T1000 (cell line): ENCODE data around the gene FIGN.

Experiments
- DNase-seq: peaks from one replicate; lab custom pipeline; 2025; ENCODE audit warnings: mixed read lengths; lab: John Stamatoyannopoulos, UW

Gene FIGN

DNA sequence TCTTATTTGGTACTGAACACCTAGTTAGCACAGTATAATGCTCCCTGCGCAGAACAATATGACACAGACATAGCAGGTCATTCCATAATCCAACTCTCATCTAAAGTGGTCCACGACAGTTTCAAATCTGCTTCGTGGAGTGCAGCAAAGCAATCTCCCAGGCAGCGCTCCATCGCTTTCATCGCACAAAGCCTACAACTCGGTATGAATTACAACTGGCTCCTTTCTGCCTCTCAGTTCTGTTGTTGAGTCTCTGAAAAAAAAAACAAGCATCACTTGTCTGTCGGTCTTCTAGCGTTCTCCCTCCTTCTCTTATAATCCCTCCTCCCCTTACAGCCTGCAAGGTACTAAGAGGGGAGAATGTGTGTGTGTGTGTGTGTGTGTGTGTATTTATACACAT lies 123.5 kb downstream of the FIGN start:
- DNase-seq = no peak

DNA sequence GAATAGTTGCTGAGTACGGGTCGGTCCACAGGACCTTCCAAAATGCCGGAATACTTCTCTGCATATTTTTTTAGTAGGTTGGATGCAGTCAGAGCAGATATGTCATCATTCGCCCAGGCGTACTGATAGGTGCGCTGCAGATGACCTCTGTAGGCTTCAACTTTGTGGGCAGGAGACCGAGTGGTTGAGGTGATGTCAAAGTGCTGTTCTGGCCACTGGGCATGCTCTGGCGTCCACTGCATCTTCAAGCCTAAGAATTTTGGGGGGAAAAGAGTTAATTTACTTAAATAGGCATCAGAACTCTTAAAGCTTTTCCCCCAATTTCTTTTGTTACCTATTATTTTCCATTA lies 124.3 kb downstream of the FIGN start:
- no peak for DNase-seq

DNA sequence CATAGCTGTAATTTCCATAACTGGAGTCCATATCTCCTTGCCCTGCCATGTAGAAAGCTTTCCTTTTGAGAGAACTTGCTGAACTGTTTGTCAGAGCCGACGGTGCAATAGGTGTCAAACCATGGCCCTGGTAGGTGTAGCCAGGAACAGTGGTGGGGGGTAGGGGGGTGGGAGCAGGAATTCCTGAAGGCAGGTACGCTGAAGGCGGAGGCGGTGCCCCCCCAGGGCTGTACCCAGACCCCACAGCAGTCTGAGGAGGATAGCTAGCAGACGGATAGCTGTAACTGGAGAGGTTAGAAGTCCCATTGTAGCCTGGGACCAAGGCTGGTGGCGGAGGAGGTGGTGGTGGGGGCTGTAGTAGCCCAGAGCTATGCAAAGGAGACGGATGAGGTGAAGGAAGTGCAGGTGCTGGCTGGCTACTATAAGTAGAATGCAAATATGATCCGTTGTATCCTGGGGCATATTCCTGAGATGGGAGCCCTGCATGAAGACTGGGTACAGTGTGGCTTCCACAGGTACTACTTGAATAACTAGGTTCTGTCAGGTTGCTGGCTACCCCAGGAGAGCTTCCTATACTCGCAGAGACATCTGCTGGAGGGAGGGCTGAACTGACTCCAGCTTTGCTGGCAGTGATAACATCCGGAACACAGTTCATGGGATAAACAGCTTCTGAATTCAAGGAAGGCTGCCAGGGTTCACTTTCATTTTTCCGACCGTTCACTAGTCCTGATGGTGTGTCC lies 124.8 kb downstream of the FIGN start:
- DNase-seq = no peak

DNA sequence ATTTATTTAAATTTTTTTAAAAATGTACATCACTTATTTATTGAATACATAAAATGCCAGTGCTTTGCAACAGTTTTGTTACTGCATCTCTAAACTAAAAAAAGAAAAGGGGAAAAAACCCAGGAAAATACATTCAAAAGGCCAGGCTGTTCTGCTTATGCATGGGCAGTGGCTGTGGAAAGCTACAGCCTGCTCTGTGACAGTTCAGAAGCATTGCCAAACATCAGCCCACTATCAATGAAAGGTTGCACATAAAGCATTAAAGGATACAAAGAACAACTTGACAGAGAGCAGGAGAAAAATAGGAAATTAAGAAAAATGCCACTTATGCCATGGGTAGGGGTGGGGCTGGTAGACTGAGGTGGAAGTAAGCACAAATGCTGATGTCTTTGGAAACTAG lies 128.2 kb downstream of the FIGN start:
- DNase-seq = no peak

DNA sequence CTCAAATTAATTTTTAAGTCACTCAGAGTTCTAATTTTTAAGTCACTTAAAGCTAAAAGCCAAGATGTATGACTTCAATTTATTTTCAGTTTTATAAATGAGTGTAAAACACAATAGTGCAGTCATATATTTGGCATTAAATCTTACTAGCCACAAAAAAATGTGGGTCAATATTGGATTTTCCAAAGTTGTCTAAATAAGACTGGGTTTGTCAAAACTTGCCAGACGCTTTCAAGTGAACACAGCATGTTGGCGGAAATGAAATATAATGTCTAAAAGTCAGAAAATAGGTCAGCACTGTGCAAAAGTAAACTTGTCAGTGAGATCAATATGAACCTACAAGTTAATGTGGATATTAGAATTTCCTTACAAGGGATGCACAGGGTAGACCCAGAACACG lies 128.9 kb downstream of the FIGN start:
- no peak for DNase-seq

DNA sequence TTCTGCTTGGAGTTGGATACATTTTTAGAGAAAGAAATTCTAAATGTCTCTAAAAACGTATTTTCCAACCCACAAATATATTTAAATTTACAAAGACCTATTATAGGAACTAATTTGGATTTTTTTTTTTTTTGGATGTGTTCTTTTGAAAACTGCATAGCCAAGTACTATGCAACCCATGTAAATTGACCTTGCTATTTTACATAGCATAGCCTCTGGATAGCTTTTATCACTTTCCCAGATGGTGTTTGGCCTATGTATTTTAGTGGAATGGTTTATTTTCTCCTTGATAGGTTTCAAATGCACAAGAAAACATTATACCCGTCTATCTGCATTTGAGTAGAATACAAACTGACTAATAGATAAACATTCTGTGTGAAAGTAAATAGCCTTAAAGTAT lies 130.0 kb downstream of the FIGN start:
- no peak for DNase-seq

DNA sequence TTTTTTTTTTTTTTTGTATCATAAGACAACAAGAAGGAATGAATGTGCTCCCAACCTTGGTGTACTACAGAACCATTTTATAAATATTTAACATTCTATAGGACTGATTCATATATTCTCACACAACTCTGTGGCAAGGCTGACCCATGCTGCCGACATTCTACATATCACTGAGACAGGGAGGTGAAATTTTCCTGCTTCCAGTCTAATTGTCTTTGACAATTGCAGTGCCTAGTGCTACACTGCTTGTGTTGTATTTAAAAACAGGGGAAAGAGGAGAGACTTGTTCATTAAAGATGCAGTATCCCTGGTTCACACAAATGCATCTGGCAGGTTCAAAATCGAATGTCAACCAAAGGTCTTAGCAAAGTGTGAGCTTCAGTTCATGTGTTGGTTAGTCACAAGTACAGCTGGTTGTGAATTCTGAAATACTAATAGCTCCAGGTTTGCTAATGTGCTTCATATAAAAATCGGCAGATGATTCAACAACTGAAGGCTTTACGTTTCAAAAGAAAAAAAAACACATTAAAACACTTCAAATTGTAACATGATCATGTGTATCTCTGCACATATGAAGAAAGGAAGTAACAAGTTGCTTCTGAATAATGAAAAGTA lies 130.8 kb downstream of the FIGN start:
- DNase-seq = no peak

DNA sequence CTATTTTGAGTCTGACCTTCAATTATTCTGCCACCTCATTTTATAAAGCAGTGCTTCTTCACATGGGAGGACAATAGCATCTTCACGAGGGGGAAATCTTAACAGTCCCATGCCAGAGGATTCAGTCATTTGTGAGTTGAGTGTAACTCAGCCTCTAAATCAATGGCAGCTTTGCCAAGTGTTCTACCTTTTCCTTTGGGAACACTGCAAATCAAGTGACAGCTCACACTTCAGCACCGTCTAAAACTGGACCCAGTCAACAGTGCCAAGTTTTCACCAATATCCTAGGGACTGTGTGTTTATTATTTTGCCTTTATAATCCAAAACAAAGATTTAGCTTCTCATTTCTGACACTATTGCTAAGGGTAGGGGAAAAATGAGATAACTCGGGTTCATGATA lies 133.6 kb downstream of the FIGN start:
- no peak for DNase-seq

DNA sequence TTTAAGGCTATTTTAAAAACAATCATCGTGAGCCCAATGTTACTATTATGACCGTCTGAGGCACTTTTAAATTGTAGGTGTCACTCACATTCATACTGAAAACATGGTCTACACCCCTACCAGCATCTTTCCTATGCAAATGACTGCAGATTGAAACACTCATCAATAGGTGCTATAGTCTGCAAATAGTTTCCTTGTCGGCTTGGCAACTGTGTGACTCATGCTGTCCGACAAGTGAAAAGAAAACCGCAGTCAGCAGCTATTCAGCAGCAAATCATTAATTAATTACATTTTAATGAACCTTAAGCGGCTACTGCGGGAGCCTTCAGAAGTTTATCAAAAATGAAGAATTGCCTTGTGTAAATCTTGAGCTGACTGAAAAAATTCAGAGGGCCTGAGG lies 134.4 kb downstream of the FIGN start:
- no peak for DNase-seq

DNA sequence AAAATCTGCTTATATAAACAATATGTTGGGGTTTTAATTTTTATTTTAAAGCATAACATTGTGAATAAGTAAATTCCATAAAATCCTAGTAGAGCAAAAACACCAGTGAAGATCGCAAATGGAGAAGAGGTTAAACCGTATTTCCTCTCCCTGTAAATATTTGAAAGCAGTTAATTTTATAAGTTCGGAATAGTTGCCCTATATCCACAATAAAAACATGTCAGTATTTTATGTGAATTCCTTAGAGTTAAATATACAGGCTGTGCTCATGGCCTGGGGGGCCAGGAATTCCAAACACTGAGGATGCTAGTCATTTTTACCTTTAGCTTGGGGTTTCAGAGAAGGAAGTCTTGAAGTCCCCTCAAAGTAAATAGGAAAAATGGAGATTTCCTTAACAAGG lies 135.0 kb downstream of the FIGN start:
- DNase-seq = peak; percentile 5

DNA sequence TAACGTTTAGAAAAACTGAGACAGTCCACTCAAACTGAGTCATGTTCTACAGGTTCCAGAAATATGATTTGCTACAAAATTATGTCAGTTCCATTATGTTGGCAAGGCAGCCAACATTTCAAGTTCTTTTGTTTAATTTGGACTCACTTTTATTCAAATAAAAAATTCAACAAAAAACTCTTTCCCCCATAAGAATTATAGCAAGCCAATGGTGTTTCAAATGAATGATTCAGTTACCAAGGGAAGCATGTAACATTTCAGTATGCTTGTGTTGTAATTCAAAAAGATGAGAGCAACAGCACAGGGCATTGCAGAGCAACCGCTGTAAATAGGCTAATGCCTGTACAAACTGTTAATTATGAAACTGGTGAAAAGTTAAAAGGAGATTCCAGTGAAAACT lies 140.8 kb downstream of the FIGN start:
- no peak for DNase-seq

DNA sequence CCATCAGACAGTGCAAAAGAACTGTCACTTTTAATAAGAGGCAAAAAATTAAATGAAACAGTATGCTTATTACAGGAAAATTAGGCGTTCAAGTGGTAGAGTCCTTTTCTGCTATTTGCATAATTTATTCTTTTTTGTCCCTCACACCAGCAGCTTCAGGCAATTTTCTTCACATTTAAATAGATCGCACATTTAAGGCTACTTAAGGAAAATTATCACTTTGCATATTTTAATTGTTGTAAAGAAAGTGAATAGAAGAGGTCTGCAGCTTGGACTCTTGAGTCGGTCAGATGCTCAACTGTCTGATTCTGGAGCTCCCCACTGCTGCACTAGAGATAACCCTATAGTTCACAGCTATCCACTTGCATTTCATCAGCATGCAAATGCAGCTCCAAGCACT lies 141.3 kb downstream of the FIGN start:
- DNase-seq = no peak

DNA sequence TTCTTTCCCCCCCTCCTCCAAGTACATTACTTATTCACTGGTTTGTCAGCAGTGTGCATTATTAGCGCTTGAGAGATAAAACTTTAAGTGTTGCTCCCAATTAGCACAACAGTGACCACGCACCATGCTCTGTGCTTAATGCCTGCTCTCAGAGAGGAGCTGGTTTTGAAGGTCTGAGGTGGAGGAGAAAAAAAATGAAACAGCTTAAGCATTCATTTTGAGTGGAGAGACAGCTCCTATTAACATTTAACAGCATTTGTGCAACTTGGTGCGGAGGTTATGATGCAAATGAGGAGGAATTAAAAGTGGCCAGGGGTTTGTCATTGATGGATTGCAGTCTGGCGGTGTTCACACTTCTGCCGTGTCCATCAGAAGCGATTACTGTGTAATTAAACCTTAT lies 141.8 kb downstream of the FIGN start:
- DNase-seq = no peak

DNA sequence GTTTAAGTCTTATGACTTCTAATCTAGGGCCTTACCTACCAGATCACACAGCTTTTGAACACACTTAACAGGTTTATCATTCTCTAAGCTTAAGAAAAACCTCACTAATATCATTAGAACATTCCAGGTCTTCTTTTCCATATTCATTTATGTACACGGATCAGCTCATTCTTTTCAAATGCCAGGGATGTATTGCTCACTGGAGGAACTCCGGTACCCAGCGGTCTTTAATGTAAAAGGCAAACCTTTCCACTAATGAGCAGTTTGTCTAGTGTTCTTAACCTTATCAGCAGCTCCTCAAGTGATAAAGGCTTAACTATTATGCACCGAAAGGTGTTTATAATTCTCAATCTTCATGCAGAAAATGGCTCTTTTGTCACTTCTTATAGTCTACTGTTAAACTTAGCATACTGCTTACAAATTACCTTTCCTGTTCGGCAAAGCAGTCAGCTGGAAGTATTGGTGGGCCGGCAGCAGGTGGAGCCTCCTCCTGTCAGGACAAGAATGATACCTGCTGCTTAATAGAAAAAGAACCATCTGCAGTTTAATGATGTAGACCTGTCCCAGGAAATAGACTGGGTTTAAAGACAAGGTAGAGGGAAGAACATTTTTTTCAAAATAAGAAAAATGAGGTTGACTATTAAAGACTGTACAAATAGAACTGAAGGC lies 142.7 kb downstream of the FIGN start:
- no peak for DNase-seq

DNA sequence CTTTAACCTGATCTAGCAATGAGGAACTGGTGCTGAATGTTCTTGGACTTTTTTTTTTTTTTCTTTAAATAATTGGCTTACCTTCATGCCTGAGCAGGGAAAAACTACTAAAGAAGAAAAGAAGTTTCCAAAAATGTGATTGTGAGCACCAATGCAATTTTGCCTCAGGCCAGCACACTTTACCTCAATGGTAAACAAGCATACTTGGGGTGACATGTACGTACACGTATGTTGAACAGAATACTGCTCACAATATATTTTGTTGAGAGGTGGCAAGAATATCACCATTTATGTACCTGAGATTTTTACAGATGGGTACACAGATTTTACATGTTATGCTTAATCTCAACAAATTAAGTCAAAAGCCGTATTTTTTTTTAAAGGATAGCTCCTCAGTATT lies 144.3 kb downstream of the FIGN start:
- DNase-seq = no peak

DNA sequence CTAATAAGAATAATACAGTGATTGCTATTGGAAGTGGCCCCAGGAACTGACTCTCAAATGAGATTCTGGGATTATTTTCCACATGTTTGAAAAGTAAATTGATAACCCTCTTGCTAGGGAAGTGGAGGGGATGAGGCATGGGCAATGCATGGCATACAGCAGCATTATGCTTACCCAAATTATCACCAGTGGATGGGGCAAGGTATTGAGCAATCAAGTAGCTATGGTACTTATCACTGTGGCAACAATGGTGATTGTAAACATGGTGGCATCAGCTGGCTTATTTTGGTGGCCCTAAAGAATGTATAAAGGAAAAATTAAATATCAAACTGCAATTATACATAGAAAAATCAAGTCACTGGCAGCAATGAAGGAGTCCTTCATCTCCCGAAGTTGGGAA lies 155.1 kb downstream of the FIGN start:
- no peak for DNase-seq

DNA sequence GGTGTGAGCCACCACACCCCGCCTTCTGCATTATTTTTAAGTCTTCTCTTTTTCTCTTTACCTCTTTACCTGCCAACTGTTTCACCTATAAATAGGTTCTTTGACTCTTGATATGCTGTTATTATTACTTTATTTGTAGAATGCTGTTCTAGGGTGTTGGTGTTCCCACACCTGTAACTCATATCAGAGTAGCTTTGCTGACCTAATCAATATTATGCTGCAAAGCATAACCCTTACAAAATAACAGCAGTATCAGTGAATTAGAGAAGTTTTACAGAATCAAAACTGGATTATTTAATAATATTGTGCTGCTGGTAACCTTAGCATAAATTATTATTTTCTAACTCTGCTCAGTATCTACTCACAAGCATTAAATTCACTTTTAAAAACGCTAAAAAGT lies 161.5 kb downstream of the FIGN start:
- DNase-seq = no peak

DNA sequence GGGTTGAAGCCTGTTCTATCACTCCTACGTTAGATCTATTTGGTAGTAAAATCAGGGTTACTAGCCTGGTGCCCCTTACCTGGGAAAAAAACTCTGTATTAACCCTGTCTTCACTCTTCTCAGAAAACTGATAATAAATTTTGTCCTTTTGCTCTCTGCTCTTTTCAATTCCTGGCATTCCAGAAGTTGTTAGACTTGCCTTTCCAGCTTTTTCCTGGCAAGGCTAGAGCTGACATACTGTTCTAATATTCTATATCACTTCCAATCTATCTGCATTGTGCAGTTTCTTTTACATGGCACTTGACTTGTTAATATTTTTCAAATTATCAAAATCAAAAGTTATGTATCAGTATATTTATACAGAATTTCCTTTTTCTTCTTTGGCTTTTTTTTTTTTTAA lies 162.2 kb downstream of the FIGN start:
- DNase-seq = no peak

DNA sequence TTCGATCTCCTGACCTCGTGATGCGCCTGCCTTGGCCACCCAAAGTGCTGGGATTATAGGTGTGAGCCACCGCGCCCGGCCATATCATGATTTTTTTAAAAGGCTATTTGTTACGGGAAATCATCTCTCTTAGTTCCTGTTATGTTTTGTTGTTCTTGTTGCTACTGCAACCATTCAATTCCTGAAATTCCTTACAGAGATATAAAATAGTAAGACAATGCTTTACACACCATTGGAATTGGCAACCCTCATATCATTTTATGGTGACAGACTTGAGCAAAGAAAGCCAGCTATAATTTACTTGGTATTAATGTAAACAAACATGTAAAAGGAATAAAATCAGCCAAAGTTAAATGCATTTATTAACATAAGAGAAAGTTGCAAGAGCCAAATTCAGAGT lies 163.0 kb downstream of the FIGN start:
- no peak for DNase-seq

DNA sequence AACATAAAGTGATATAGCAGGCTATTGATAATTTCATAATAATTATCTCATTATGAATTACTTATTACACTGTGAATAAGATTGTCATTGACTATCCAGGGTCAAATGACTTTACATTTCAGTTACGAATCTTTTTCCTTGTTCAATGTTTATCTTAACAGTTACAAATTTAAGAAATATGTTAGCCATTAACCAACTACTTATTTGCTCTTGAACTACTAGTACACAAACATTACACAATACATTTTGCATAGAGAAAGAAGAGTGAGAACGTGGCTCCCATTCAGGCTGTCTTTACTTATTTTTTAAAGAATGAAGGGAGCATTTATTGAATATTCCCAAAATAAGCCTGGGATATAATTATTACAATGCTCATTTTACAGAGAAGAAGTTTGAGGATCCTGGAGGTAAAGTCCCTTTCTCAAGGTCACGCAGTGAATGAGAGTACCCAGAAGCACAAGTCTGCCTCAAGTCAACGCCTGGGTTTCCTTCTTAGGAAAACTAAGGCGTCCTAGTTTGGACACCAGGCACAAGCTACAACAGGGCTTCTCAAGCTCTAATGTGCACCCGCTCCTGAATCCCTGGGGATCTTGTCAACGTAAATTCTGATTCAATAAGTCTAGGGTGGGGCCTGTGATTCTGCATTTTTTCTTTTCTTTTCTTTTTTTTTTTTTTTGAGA lies 164.2 kb downstream of the FIGN start:
- DNase-seq = no peak

DNA sequence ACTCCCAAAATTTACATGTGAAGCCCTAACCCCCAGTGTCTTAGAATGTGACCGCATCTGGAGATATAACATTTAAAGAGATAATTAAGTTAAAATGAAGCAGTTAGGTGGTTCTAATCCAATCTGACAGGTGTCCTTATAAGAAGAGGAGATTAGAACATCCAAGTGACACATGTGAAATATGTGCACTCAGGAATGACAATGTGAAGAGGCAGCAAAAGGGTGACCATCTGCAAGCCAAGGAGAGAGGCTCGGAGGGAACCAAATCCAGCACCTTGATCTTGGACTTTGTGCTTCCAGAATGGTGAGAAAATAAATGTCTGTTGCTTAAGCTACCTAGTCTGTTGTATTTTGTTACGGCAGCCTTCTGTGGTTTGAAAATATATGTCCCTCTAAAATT lies 165.4 kb downstream of the FIGN start:
- no peak for DNase-seq

DNA sequence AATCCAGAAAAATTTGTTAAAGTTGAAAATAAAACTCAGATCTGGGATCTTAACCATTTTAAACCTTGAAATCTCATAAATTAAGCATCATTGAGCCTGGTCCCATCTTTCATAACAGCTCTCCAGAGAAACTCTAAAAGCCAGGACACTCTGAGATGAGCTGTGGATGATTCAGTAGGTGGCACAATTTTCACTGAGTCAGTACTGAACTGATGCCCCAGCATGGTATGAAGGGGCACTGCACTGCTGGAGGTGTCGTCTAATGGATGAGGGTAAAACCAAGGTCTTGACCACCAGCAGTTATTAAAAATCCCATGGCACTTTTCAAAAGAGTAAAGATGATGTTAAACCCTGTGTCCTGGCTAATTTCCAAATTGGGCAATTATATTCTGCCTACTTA lies 170.6 kb downstream of the FIGN start:
- no peak for DNase-seq

DNA sequence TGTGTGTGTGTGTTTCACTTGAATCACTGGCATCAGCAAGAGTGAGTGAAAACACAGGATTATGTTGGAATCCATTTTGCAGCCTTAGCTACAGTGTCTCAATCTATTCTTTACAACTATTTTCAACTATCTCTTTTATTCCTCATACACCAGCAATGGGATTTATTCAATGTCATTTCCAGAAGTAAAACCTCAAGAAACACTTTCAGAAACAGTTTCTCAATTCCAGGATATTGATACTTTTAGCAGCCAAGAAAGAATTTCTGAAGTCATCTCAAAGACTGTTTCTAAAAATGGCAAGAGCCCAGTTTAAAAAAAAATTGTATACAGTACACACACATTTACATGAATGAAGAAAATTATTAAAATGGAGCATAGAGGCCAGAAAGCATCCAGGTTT lies 171.6 kb downstream of the FIGN start:
- DNase-seq = no peak
